Measurements from ENCODE around the gene SKP2. TPM values are rescaled to one million over a fixed set of nuclear protein-coding genes. Genes with fewer than 3 reads are reported as not detected.

SKP2 gene
- total RNA-seq, 4 donors from 2014 or later, result 4.8 to 10.3 (median 8.8) TPM

DNA sequence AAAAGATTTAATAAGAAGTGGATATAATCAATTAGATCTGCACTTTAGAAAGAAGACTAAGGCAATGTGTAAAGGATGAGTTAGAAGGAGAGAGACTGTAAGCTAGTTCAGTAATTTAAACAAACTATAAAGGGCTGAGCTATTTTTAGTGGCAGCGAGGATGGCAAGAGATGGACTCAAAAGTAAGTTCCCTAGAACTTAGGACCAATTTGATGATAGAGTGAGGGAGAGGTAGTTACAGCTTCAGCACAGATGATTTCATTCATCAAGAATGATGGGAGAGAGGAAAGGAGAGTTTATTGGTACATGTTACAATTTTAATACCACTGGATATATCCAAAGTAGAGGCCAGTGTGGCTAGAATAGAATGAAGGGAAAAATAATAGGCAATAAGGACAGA is 70.7 kb downstream of the SKP2 start:
- intact Hi-C loops (cut with DNase I), result no loop called here
- no peak for TF ChIP-seq POLR2A (IDR thresholded peaks at IDR 0.05)
- WGBS, 2 donors, result 92 to 94% methylated on average over 1 of the region's 1 CpG
- H3K36me3 ChIP-seq, result peaks cover 6 to 11% of the 10 kb centered on the region in 2 donors
- H3K4me1 ChIP-seq, result peaks cover 5 to 7% of the 10 kb centered on the region in 2 donors
- no peaks in the 10 kb centered on the region for H3K9me3 ChIP-seq
- no peak overlapping the region for H3K4me3 ChIP-seq (replicated peaks in 1 of 3)
- H3K27ac ChIP-seq, result no peak overlapping the region
- no peaks in the 10 kb centered on the region for H3K27me3 ChIP-seq
- no peak for DNase-seq

DNA sequence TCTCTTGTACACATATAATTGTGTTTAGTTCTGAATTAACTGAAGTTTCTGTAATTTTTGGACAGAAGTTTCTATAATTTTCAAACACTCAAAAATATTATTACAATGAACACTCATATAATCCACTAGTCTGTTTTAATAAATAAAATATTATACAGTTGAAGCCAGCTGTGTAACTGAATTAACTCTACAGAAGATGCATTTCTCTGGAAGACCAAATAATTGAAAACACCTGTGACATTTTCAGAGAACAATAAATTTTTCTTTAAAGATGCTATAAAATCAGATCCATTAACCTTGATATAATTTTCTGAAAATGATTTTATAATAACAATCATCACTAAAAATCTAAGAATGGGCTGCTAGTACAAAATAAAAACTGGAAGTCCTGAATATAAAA is 75.1 kb downstream of the SKP2 start:
- no peak overlapping the region for H3K4me3 ChIP-seq (replicated peaks in 1 of 3)
- H3K9me3 ChIP-seq, result no peaks in the 10 kb centered on the region
- intact Hi-C loops (cut with DNase I), result no loop called here
- no peak for DNase-seq
- no peak overlapping the region for H3K27ac ChIP-seq
- no peaks in the 10 kb centered on the region for H3K27me3 ChIP-seq
- no peak for TF ChIP-seq POLR2A (IDR thresholded peaks at IDR 0.05)
- TF ChIP-seq, protein P1, sequence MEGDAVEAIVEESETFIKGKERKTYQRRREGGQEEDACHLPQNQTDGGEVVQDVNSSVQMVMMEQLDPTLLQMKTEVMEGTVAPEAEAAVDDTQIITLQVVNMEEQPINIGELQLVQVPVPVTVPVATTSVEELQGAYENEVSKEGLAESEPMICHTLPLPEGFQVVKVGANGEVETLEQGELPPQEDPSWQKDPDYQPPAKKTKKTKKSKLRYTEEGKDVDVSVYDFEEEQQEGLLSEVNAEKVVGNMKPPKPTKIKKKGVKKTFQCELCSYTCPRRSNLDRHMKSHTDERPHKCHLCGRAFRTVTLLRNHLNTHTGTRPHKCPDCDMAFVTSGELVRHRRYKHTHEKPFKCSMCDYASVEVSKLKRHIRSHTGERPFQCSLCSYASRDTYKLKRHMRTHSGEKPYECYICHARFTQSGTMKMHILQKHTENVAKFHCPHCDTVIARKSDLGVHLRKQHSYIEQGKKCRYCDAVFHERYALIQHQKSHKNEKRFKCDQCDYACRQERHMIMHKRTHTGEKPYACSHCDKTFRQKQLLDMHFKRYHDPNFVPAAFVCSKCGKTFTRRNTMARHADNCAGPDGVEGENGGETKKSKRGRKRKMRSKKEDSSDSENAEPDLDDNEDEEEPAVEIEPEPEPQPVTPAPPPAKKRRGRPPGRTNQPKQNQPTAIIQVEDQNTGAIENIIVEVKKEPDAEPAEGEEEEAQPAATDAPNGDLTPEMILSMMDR (IDR thresholded peaks at IDR 0.05), result no peak
- H3K4me1 ChIP-seq, result peaks cover 17 to 24% of the 10 kb centered on the region in 2 donors
- H3K36me3 ChIP-seq, result peaks cover 6 to 7% of the 10 kb centered on the region in 2 donors

DNA sequence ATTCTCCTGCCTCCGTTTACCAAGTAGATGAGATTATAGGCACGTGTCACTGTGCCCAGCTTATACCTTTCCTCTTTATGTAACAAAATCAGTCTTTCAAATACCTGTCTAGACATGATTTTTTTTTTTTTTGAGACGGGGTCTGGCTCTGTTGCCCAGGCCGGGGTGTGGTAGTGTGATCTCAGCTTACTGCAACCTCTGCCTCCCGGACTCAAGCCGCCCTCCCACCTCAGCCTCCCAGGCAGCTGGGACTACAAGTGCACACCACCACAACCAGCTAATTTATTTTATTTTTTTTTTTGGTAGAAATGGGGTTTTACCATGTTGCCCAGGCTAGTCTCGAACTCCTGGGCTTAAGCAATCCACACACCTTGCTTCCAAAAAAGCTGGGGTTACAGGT is 76.6 kb downstream of the SKP2 start:
- intact Hi-C loops (cut with DNase I), result no loop called here
- no peak for DNase-seq
- Histone ChIP-seq H3K9me3 (no peaks in the 10 kb centered on the region), H3K4me1 (peaks cover 17 to 24% of the 10 kb centered on the region in 2 donors), H3K27me3 (no peaks in the 10 kb centered on the region), H3K27ac (peak overlapping the region in 1 of 3 donors; percentile 52), H3K36me3 (peaks cover 6 to 7% of the 10 kb centered on the region in 2 donors), H3K4me3 (replicated peaks in 1 of 3) (no peak overlapping the region)
- 96 to 97% methylated on average over 7 of the region's 7 CpGs for WGBS, 2 donors
- no peak for TF ChIP-seq POLR2A (IDR thresholded peaks at IDR 0.05)
- TF ChIP-seq, protein P1 (IDR thresholded peaks at IDR 0.05), result no peak

DNA sequence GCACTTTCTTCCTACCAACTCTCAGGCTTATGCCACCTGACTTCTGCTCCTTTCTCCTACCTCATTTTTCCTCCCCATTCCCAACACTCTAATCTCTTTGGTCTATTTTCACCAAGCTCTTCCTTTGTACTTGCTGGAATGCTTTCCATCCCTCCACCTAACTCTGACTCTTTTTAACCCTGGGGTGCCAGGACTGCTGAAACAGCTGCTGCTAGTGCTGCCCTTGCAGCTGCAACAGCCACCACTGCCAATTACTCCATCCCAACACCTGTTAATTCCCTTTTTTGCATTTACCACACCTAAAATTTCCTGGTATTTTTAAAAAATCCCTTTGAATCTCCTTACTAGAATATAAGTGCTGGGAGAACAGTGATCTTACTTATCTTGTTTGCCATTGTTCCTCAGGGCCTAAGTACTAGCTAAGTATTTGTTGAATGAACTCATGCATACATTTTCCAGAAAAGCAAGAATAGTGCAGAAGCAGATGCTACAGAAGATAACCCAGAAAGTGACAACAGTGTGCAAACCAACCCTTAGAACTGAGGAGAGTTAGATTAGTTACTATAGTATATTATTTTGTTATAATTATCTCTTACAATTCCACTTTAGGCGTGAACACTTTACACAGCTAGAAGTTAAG is 78.4 kb downstream of the SKP2 start:
- WGBS, 2 donors, result 98 to 100% methylated on average over 1 of the region's 1 CpG

DNA sequence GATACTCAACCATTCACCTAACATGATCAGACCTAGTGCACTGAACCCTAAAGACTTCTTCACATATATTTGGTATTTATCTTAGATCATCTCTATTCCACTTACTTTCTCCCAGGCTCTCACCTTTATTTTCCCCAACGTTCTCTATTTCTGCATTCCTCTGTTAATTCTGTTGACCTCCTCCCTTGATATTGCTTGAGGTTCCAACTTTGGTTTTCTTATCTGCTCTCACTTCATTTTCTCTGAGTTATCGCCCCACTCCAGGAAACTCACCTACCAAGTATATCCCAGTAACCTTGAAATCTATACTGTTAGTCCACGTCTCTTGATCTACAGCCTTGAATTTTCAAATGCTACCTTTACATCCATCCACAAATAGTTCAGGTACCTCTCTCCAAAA is 80.6 kb downstream of the SKP2 start:
- Histone ChIP-seq H3K9me3 (no peaks in the 10 kb centered on the region), H3K36me3 (no peaks in the 10 kb centered on the region), H3K27me3 (no peaks in the 10 kb centered on the region), H3K4me3 (replicated peaks in 1 of 3) (no peak overlapping the region), H3K27ac (no peak overlapping the region), H3K4me1 (peaks cover 15 to 20% of the 10 kb centered on the region in 2 donors)
- TF ChIP-seq POLR2A (IDR thresholded peaks at IDR 0.05), result no peak
- TF ChIP-seq, protein P1 (IDR thresholded peaks at IDR 0.05), result no peak
- intact Hi-C loops (cut with DNase I), result loop anchor here (10.0 kb wide), 1 partner anchor 78 kb away; the partner anchor contains the start of genes LMBRD2 and SKP2
- 89 to 92% methylated on average over 3 of the region's 3 CpGs for WGBS, 2 donors
- DNase-seq, result no peak

More for the DNA sequence above, 78.4 kb downstream of the SKP2 start:
- Histone ChIP-seq H3K4me3 (replicated peaks in 1 of 3) (no peak overlapping the region), H3K27ac (peak overlapping the region in 2 of 3 donors; percentile 15 to 20), H3K4me1 (peaks cover 17 to 24% of the 10 kb centered on the region in 2 donors), H3K9me3 (no peaks in the 10 kb centered on the region), H3K36me3 (peaks cover 2 to 3% of the 10 kb centered on the region in 2 donors), H3K27me3 (no peaks in the 10 kb centered on the region)
- no peak for DNase-seq
- intact Hi-C loops (cut with DNase I), result loop anchor here (10.0 kb wide), 1 partner anchor 75 kb away; the partner anchor contains the start of genes LMBRD2 and SKP2
- no peak for TF ChIP-seq POLR2A (IDR thresholded peaks at IDR 0.05)
- TF ChIP-seq, protein P1 (IDR thresholded peaks at IDR 0.05), result no peak

MicroRNAs within 50 kb of the gene (microRNA counts, 767-probe panel; counts per million panel counts)
- 0 counts per million in 2 donors for microRNA hsa-miR-580

Small RNA genes lying within 50 kb of the gene (microRNA-seq; reads per million reads assigned to microRNA genes)
- not detected for gene MIR580

Small RNA genes lying within 50 kb of the gene (small RNA-seq; reads per million reads assigned to genes)
- gene MIR580 (not detected), gene RNU6-1305P (not detected)

Other genes with a start within 250 kb of the SKP2 start
- 1 to 10 TPM in 1 of 4 donors, under 1 TPM in 1, not detected in 2; 0.33 to 2.4 TPM for gene CAPSL, start 213.5 kb upstream of the SKP2 start, total RNA-seq
- gene UGT3A1, start 160.7 kb upstream of the SKP2 start, total RNA-seq, result not detected
- gene UGT3A2, start 85.2 kb upstream of the SKP2 start, total RNA-seq, result not detected
- 10 to 100 TPM; 18.1 to 23.5 (median 19.4) TPM for gene LMBRD2, start 224 bp upstream of the SKP2 start, total RNA-seq
- 10 to 100 TPM; 28.8 to 47.2 (median 44.4) TPM for gene NADK2, start 89.8 kb downstream of the SKP2 start, total RNA-seq
- 10 to 100 TPM in 1 of 4 donors, 1 to 10 TPM in 3; 6.5 to 15.8 (median 8.5) TPM for gene RANBP3L, start 149.8 kb downstream of the SKP2 start, total RNA-seq